HUES6 (cell line): ENCODE measurements around the gene MAPK12.
"Not testable (repeated sequence)": the region's sequence is repeated elsewhere in the genome, so short reads cannot be mapped to it uniquely, and the experiment has no call there.

Source experiments
- H3K27ac ChIP-seq: 2 replicates; pipeline ENCODE4 v1.7.0; 2013; ENCODE audit warnings: low read depth, mild to moderate bottlenecking, low read length, inconsistent platforms
- H3K27me3 ChIP-seq: 2 replicates; pipeline ENCODE4 v1.6.1; 2013; ENCODE audit warnings: low read length; ENCODE audit not compliant: control insufficient read depth, insufficient read depth
- H3K36me3 ChIP-seq: 2 replicates; pipeline ENCODE4 v1.6.1; 2013; ENCODE audit warnings: low read length; ENCODE audit not compliant: control insufficient read depth, insufficient read depth
- H3K4me1 ChIP-seq: 2 replicates; pipeline ENCODE4 v1.6.1; 2013; ENCODE audit warnings: low read length; ENCODE audit not compliant: control insufficient read depth, insufficient read depth
- H3K4me3 ChIP-seq: 2 replicates; pipeline ENCODE4 v1.5.1; 2013; ENCODE audit warnings: low read depth, low read length
- H3K9ac ChIP-seq: one replicate; pipeline ENCODE4 v1.6.1; 2013; ENCODE audit warnings: mild to moderate bottlenecking, low read length
- H3K9me3 ChIP-seq: 2 replicates; pipeline ENCODE4 v1.6.1; 2013; ENCODE audit warnings: low read depth, low read length; ENCODE audit not compliant: control insufficient read depth, insufficient read depth

The MAPK12 gene

DNA sequence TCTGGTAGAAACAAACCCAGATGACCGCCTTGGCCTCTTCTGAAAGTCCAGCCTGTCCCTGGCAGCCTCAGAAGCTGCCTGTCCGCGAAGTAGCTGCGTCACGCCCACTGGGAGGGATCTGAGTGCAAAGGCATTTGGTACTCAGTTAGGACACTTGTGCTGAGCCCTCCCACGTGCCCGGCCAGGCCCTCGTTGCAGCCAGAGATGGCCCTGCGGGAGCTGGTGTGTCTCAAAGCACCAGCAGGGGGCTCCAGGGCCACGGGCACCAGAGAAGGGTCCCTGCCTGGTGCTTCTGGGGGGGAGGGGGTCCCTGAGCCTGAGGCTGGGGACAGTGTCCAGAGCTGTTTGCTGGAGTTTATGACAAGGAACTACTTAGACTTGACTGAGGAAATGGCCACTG is 54.9 kb downstream of the MAPK12 start:
- Histone ChIP-seq H3K27ac (no peak overlapping the region), H3K4me3 (no peak overlapping the region), H3K27me3 (no peaks in the 10 kb centered on the region), H3K9ac (no peak overlapping the region), H3K4me1 (peaks cover 5% of the 10 kb centered on the region; the same call in 1 of the 2 replicates), H3K9me3 (no peaks in the 10 kb centered on the region), H3K36me3 (peaks cover 47% of the 10 kb centered on the region)

DNA sequence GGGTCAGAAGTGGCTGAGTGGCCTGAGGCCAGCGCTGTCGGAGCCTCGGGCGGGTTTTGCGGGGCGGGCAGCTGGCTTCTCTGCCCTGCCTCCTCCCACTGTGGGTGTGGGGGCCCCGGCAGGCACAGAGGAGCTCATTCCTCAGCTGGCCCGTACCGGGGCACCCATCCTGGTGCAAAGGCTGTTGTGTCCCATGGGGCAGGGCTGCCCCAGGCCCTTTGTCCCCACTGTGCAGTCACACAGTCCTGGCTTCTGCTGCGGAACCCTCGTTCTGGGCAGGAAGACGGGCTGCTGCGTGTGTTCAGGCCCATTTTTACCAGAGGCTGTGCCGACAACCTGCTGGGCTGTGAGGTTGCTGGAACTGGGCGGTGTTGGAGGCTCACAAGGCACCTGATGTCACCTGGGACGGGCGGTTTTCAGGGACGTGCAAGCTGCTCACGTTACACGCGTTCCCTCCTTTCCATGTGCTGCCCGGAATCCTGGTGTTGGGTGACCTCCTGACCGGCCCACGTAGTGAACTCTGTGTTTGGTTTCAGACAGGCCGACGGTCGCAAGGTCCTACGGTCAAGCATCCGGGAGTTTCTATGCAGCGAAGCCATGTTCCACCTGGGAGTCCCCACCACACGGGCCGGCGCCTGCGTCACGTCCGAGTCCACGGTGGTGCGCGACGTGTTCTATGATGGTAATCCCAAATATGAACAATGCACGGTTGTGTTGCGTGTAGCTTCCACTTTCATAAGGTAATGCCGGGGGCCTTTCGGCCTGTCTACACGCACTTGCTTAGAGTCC is 55.5 kb downstream of the MAPK12 start:
- H3K27ac ChIP-seq = no peak overlapping the region
- H3K4me1 ChIP-seq = peaks cover 5% of the 10 kb centered on the region; the same call in 1 of the 2 replicates
- H3K36me3 ChIP-seq = peaks cover 42% of the 10 kb centered on the region
- H3K9me3 ChIP-seq = no peaks in the 10 kb centered on the region
- H3K27me3 ChIP-seq = no peaks in the 10 kb centered on the region
- no peak overlapping the region for H3K4me3 ChIP-seq
- no peak overlapping the region for H3K9ac ChIP-seq

DNA sequence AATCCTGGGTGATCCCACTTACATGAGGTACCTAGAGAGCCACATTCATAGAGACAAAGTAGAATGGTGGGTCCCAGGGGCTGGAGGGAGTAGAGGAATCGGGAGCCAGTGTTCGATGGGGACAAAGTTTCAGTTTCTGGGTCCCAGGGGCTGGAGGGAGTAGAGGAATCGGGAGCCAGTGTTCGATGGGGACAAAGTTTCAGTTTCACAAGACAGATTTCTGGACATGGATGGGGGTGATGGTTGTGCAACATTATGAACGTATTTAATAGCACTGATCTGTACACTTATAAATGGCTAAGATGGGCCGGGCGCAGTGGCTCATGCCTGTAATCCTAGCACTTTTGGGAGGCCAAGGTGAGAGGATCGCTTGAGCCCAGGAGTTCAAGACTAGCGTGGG is 56.5 kb downstream of the MAPK12 start:
- H3K27ac ChIP-seq, H3K4me3 ChIP-seq, H3K9ac ChIP-seq, H3K9me3 ChIP-seq, H3K27me3 ChIP-seq, H3K4me1 ChIP-seq: not testable (repeated sequence)
- peaks cover 32% of the 10 kb centered on the region for H3K36me3 ChIP-seq

DNA sequence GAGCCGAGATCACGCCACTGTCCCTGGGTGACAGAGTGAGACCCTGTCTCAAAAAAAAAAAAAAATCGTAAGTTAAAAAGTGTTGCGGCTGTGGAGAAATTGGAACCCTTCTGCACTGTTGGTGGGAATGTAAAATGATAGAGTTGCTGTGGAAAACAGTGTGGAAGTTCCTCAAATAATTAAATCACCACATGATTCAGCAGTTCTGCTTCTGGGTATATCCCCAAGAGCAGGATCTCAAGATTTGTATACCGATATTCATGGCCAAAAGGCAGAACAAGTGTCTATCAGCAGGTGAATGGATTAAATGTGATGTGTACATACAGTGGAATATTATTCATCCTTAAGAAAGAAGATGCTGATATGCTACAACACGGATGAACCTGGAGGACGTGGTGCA is 56.9 kb downstream of the MAPK12 start:
- no peak overlapping the region for H3K27ac ChIP-seq

DNA sequence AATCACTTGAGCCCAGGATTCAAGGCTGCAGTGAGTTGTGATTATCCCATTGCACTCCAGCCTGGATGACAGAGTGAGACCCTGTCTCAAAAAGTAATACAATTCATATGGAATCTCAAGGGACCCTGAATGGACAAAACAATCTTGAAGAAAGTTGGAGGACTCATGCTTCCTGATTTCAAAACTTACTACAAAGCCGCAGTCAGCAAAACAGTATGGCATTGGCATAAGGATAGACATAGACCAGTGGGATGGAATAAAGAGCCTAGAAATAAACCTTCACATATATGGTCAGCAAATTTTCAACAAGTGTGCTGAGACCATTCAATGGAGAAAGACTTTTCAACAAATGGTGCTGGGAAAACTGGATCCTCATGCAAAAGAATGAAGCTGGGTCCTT is 58.2 kb downstream of the MAPK12 start:
- Histone ChIP-seq H3K27ac (no peak overlapping the region), H3K9ac (no peak overlapping the region), H3K4me3 (no peak overlapping the region), H3K36me3 (peaks cover 27% of the 10 kb centered on the region), H3K27me3 (no peaks in the 10 kb centered on the region), H3K4me1 (peaks cover 14% of the 10 kb centered on the region; the same call in 1 of the 2 replicates), H3K9me3 (no peaks in the 10 kb centered on the region)

More for the DNA sequence above, 56.9 kb downstream of the MAPK12 start:
- Histone ChIP-seq H3K27me3 (no peaks in the 10 kb centered on the region), H3K4me3 (no peak overlapping the region), H3K4me1 (peaks cover 9% of the 10 kb centered on the region; the same call in 1 of the 2 replicates), H3K9me3 (no peaks in the 10 kb centered on the region), H3K36me3 (peaks cover 31% of the 10 kb centered on the region), H3K9ac (no peak overlapping the region)
